ENCODE measurements around the gene EFHD2. TPM values are rescaled to one million over a fixed set of nuclear protein-coding genes. Genes with fewer than 3 reads are reported as not detected.

Gene EFHD2
- total RNA-seq, 1 experiment from 2014 or later = 90.8 TPM

DNA sequence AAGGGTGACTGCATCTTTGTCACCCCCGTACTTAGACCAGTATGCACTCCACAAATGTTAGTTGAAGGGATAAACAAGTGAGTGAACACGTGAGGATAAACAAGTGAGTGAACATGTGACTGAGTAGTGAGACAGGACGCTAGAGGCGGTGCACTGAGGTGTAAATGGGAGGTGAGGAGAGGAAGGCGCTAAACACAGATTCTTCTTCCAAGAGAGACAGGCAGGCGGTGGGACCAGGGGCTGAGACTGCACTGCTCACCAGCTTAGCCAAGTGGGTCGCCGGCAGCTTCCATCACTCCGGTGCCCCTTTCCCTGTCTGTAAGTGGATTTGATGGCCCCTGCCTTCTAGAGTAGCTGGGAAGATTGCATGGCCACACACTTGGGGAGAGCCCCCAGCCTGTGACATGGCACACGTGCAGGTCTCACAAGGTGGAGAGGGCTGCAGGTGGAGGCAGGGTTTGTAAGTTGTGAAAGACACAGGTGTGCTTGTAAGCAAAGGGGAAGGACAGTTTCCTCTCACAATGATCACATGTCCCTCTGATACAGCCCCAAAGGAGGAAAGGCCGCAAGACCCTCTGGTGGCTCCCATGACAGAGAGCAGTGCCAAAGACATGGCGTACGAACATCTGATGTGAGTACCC is 47.5 kb upstream of the EFHD2 start:
- in situ Hi-C loops (cut with HindIII; ENCODE audit: low pct_unique_long_range_greater_than_20kb, low sequenced_read_pairs) (no loop called here), intact Hi-C loops (cut with micrococcal nuclease; ENCODE audit: unreplicated experiment) (no loop called here)
- Histone ChIP-seq H3K27ac (ENCODE audit: low read length) (no peak overlapping the region), H3K4me3 (ENCODE audit: low read depth in 2 of 2, low read length in 2 of 2) (no peak overlapping the region), H3K36me3 (ENCODE audit: control insufficient read depth, insufficient read depth, low read length) (no peaks in the 10 kb centered on the region), H3K9me3 (ENCODE audit: control insufficient read depth, insufficient read depth, low read depth, low read length) (no peaks in the 10 kb centered on the region), H3K4me1 (ENCODE audit: control insufficient read depth, insufficient read depth, low read length) (no peaks in the 10 kb centered on the region), H3K27me3 (ENCODE audit: control insufficient read depth, insufficient read depth, low read length) (no peaks in the 10 kb centered on the region)
- ChIA-PET POLR2A (interaction anchor here (0.6 kb wide), 1 partner anchor 20 kb away, joined by 4 read pairs; no protein-coding TSS in a partner anchor), CTCF (no interaction called here)
- no peak for DNase-seq (ENCODE audit: low read depth, low spot score)
- no peak for ATAC-seq
- no TSS peak for BruUV-seq (replicated peaks)
- TF ChIP-seq REST (IDR thresholded peaks at IDR 0.05; ENCODE audit: insufficient read depth in 1 of 2, low read depth in 2 of 2, low read length in 1 of 2) (no peak), POLR2AphosphoS5 (IDR thresholded peaks at IDR 0.05; ENCODE audit: low read depth, low read length) (no peak), TCF7L2 (IDR thresholded peaks at IDR 0.05; ENCODE audit: low read depth, low read length) (no peak), SIN3A (IDR thresholded peaks at IDR 0.05; ENCODE audit: borderline replicate concordance, insufficient read depth, low read depth, low read length) (no peak)
- TF ChIP-seq, protein P1, sequence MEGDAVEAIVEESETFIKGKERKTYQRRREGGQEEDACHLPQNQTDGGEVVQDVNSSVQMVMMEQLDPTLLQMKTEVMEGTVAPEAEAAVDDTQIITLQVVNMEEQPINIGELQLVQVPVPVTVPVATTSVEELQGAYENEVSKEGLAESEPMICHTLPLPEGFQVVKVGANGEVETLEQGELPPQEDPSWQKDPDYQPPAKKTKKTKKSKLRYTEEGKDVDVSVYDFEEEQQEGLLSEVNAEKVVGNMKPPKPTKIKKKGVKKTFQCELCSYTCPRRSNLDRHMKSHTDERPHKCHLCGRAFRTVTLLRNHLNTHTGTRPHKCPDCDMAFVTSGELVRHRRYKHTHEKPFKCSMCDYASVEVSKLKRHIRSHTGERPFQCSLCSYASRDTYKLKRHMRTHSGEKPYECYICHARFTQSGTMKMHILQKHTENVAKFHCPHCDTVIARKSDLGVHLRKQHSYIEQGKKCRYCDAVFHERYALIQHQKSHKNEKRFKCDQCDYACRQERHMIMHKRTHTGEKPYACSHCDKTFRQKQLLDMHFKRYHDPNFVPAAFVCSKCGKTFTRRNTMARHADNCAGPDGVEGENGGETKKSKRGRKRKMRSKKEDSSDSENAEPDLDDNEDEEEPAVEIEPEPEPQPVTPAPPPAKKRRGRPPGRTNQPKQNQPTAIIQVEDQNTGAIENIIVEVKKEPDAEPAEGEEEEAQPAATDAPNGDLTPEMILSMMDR (IDR thresholded peaks at IDR 0.05) = no peak

- ATAC-seq (no peak), DNase-seq (ENCODE audit: low read depth, low spot score) (no peak)
- BruUV-seq (replicated peaks) = no TSS peak
- H3K27me3 ChIP-seq (ENCODE audit: control insufficient read depth, insufficient read depth, low read length) = no peaks in the 10 kb centered on the region
- no peak overlapping the region for H3K4me3 ChIP-seq (ENCODE audit: low read depth in 2 of 2, low read length in 2 of 2)
- CTCF ChIA-PET = no interaction called here
- no peaks in the 10 kb centered on the region for H3K4me1 ChIP-seq (ENCODE audit: control insufficient read depth, insufficient read depth, low read length)
- in situ Hi-C loops (cut with HindIII; ENCODE audit: low pct_unique_long_range_greater_than_20kb, low sequenced_read_pairs) (no loop called here), intact Hi-C loops (cut with micrococcal nuclease; ENCODE audit: unreplicated experiment) (no loop called here)
- POLR2A ChIA-PET = no interaction called here
- H3K36me3 ChIP-seq (ENCODE audit: control insufficient read depth, insufficient read depth, low read length) = no peaks in the 10 kb centered on the region
- no peak overlapping the region for H3K27ac ChIP-seq (ENCODE audit: low read length)
- H3K9me3 ChIP-seq (ENCODE audit: control insufficient read depth, insufficient read depth, low read depth, low read length) = no peaks in the 10 kb centered on the region
- TF ChIP-seq SIN3A (IDR thresholded peaks at IDR 0.05; ENCODE audit: borderline replicate concordance, insufficient read depth, low read depth, low read length) = no peak
- TF ChIP-seq, protein P1 (IDR thresholded peaks at IDR 0.05) = no peak
- no peak for TF ChIP-seq REST (IDR thresholded peaks at IDR 0.05; ENCODE audit: insufficient read depth in 1 of 2, low read depth in 2 of 2, low read length in 1 of 2)
- TF ChIP-seq TCF7L2 (IDR thresholded peaks at IDR 0.05; ENCODE audit: low read depth, low read length) = no peak
- no peak for TF ChIP-seq POLR2AphosphoS5 (IDR thresholded peaks at IDR 0.05; ENCODE audit: low read depth, low read length)
Measured at GRCh38 chr1:15362737-15363128, 47.0 kb upstream of the EFHD2 start.
